HCT116 (cell line): ENCODE results near the gene ZNF839. TPM values are rescaled to one million over a fixed set of nuclear protein-coding genes. Genes with fewer than 3 reads are reported as not detected.

Source experiments
- ATAC-seq: fragments of 200-7000 bp; cut with Tn5 transposase; 2 replicates; pipeline ENCODE4 v1.9.1; 2020; ENCODE audit warnings: mild to moderate bottlenecking, moderate library complexity
- BruUV-seq: library from RNA; stranded (reverse); fragments of 400-500 nt; replicated peaks from 2 replicates; lab custom pipeline; 2021; lab: Mats Ljungman, UMichigan
- CTCF ChIA-PET: fragments of 300-600 bp; sonication (Branson Sonifier 250); formaldehyde crosslinking; loops from one replicate; lab custom pipeline; 2021; ENCODE audit warnings: antibody characterized with exemption; lab: Charles Lee
- POLR2A ChIA-PET: fragments of 300-600, 350-600 bp; sonication (Branson Sonifier 250); formaldehyde crosslinking; loops from one replicate; lab custom pipeline; 2021; ENCODE audit warnings: antibody characterized with exemption; lab: Charles Lee
- RAD21 ChIA-PET, 2 experiments: fragments of 300-600 bp; sonication (Branson Sonifier 250); formaldehyde crosslinking; loops; one replicate each; lab custom pipeline; 2023; ENCODE audit warnings: low total read pairs in 2 of 2; ENCODE audit not compliant: uncharacterized antibody in 2 of 2, unreplicated experiment in 2 of 2, low non-redundant PET in 1 of 2; lab: Charles Lee
- DNase-seq: peaks from one replicate; pipeline ENCODE4 v3.0.0-alpha.2; 2010; ENCODE audit warnings: low read depth, low spot score
- H2AFZ ChIP-seq: fragments of 200-600 bp; shearing (Covaris generic), sonication (generic); 2 replicates; pipeline ENCODE4 v1.6.1; 2017; ENCODE audit warnings: low read depth, mixed run types, mixed read lengths, antibody characterized with exemption, low read length; ENCODE audit not compliant: poor library complexity, severe bottlenecking
- H3K27ac ChIP-seq: 2 replicates; pipeline ENCODE4 v1.5.1; 2012; ENCODE audit warnings: low read depth, low read length
- H3K27me3 ChIP-seq: fragments of 200-600 bp; sonication (generic); 2 replicates; pipeline ENCODE4 v1.6.1; 2016; ENCODE audit warnings: mixed run types, low read length, mixed read lengths; ENCODE audit not compliant: insufficient read depth
- H3K36me3 ChIP-seq, 2 experiments: fragments of 200-500 bp in 1 of 2; fragments of 200-600 bp in 1 of 2; sonication (Bioruptor generic) in 1 of 2; sonication (generic) in 1 of 2; 2 replicates each; pipeline versions ENCODE4 v1.5.1 to v1.6.1; 2014 to 2016; ENCODE audit warnings: low read length in 2 of 2, inconsistent platforms in 1 of 2, mixed read lengths in 1 of 2, mixed run types in 1 of 2; ENCODE audit not compliant: insufficient read depth in 2 of 2, control insufficient read depth in 1 of 2
- H3K4me1 ChIP-seq, 2 experiments: fragments of 200-600 bp in 1 of 2; sonication (generic) in 1 of 2; 2 replicates each; pipeline versions ENCODE4 v1.5.1 to v1.6.1; 2012 to 2017; ENCODE audit warnings: low read length in 2 of 2, inconsistent platforms in 1 of 2, mild to moderate bottlenecking in 1 of 2, mixed read lengths in 1 of 2, mixed run types in 1 of 2, moderate library complexity in 1 of 2; ENCODE audit not compliant: insufficient read depth in 2 of 2, control insufficient read depth in 1 of 2
- H3K4me2 ChIP-seq: fragments of 200-600 bp; sonication (generic); 2 replicates; pipeline ENCODE4 v1.6.1; 2017; ENCODE audit warnings: mixed run types, low read length, mixed read lengths
- H3K4me3 ChIP-seq, 2 experiments: fragments of 200-600 bp in 1 of 2; sonication (generic) in 1 of 2; replicated peaks in 1 of 2; 2 replicates each; pipeline ENCODE4 v1.5.1; 2011 to 2016; ENCODE audit warnings: low read length in 2 of 2, control low read depth in 1 of 2, low read depth in 1 of 2, mild to moderate bottlenecking in 1 of 2, mixed read lengths in 1 of 2, mixed run types in 1 of 2
- H3K79me2 ChIP-seq: fragments of 200-600 bp; sonication (generic); 2 replicates; pipeline ENCODE4 v1.6.1; 2017; ENCODE audit warnings: mild to moderate bottlenecking, mixed run types, low read length, moderate library complexity, mixed read lengths; ENCODE audit not compliant: insufficient read depth
- H3K9ac ChIP-seq: fragments of 200-600 bp; sonication (generic); 2 replicates; pipeline ENCODE4 v1.6.1; 2016; ENCODE audit warnings: low read length, mixed read lengths
- H3K9me2 ChIP-seq: fragments of 200-600 bp; sonication (generic), shearing (Covaris generic); 2 replicates; pipeline ENCODE4 v1.6.1; 2017; ENCODE audit warnings: mixed run types, mild to moderate bottlenecking, moderate library complexity; ENCODE audit not compliant: insufficient read depth
- H3K9me3 ChIP-seq, 2 experiments: fragments of 200-500 bp in 1 of 2; fragments of 200-600 bp in 1 of 2; sonication (Bioruptor generic) in 1 of 2; sonication (generic) in 1 of 2; 2 replicates each; pipeline ENCODE4 v1.6.1; 2014 to 2017; ENCODE audit warnings: low read length in 2 of 2, mixed read lengths in 2 of 2, inconsistent platforms in 1 of 2, low read depth in 1 of 2, mild to moderate bottlenecking in 1 of 2, mixed run types in 1 of 2, moderate library complexity in 1 of 2; ENCODE audit not compliant: control insufficient read depth in 1 of 2, insufficient read depth in 1 of 2
- H4K20me1 ChIP-seq: fragments of 200-600 bp; sonication (generic), shearing (Covaris generic); 2 replicates; pipeline ENCODE4 v1.6.1; 2017; ENCODE audit warnings: mixed run types, mild to moderate bottlenecking, moderate library complexity; ENCODE audit not compliant: insufficient read depth
- EZH2 ChIP-seq: fragments of 200-600 bp; sonication (generic); IDR thresholded peaks from 2 replicates; pipeline ENCODE4 v1.6.1; 2017; ENCODE audit warnings: antibody characterized with exemption, mixed run types
- EZH2phosphoT487 ChIP-seq: fragments of 200-600 bp; IDR thresholded peaks from 2 replicates; pipeline ENCODE4 v1.6.1; 2018; ENCODE audit warnings: antibody characterized with exemption, borderline replicate concordance
- FOSL1 ChIP-seq: IDR thresholded peaks from 2 replicates; pipeline ENCODE4 v1.6.1; 2012; ENCODE audit warnings: low read depth
- JUND ChIP-seq: IDR thresholded peaks from 2 replicates; pipeline ENCODE4 v1.6.1; 2012
- TCF7L2 ChIP-seq: IDR thresholded peaks from 2 replicates; pipeline ENCODE4 v1.7.0; 2011; ENCODE audit warnings: borderline replicate concordance, inconsistent platforms; ENCODE audit not compliant: insufficient read depth, insufficient read length; ENCODE audit errors: extremely low read depth
- ZFX ChIP-seq: fragments of 450-650 bp; IDR thresholded peaks from 2 replicates; pipeline ENCODE4 v1.6.1; 2017
- ZNF274 ChIP-seq: fragments of 200-500 bp; sonication (Bioruptor generic); IDR thresholded peaks from 2 replicates; pipeline ENCODE4 v1.6.1; 2014; ENCODE audit warnings: mild to moderate bottlenecking, low read depth, low read length, inconsistent platforms
- intact Hi-C: fragments of 100-400 bp; cut with micrococcal nuclease; formaldehyde crosslinking; loops from 2 replicates; pipeline ENCODE4 v1.10.0; 2022
- total RNA-seq: library from RNA; stranded (reverse); gene quantifications from one replicate; pipeline ENCODE4 v1.2.1, GENCODE V29; 2021; ENCODE audit not compliant: unreplicated experiment

ZNF839 gene
- total RNA-seq, 1 experiment from 2014 or later = 17.7 TPM

- no peak for TF ChIP-seq JUND
- TF ChIP-seq ZFX = no peak
- TF ChIP-seq EZH2phosphoT487 = no peak
- no peak for TF ChIP-seq ZNF274
- no peak for TF ChIP-seq EZH2
- no peak for TF ChIP-seq TCF7L2
- intact Hi-C loops = no loop called here
- POLR2A ChIA-PET = no interaction called here
- no peaks in the 10 kb centered on the region for H4K20me1 ChIP-seq
- no peak overlapping the region for H3K4me3 ChIP-seq
- CTCF ChIA-PET = no interaction called here
- peaks cover under 1 to 7% of the 10 kb centered on the region in 2 experiments; a peak in 3 of 4 replicates for H3K4me1 ChIP-seq
- no peaks in the 10 kb centered on the region for H3K79me2 ChIP-seq
- no TSS peak for BruUV-seq
- H3K36me3 ChIP-seq = no peaks in the 10 kb centered on the region
- H3K4me2 ChIP-seq = no peak overlapping the region
- ATAC-seq (no peak), DNase-seq (no peak)
- RAD21 ChIA-PET = no interaction called here
- H3K9me3 ChIP-seq = no peaks in the 10 kb centered on the region
- no peak overlapping the region for H2AFZ ChIP-seq
- H3K9me2 ChIP-seq = no peaks in the 10 kb centered on the region
- no peak overlapping the region for H3K9ac ChIP-seq
- no peak overlapping the region for H3K27ac ChIP-seq
- H3K27me3 ChIP-seq = no peaks in the 10 kb centered on the region
These were observed 31.4 kb upstream of the ZNF839 start for GRCh38 chr14:102288139-102288538.

GRCh38 chr14:102292441-102292840 is 27.1 kb upstream of the ZNF839 start:
- H3K4me1 ChIP-seq = peaks cover 7 to 28% of the 10 kb centered on the region in 2 experiments; a peak in 3 of 4 replicates
- no peaks in the 10 kb centered on the region for H3K9me2 ChIP-seq
- no peak overlapping the region for H3K27ac ChIP-seq
- CTCF ChIA-PET = interaction anchor here (0.7 kb wide), 1 partner anchor 230 kb away, joined by 3 read pairs; no protein-coding TSS in a partner anchor
- no peak overlapping the region for H2AFZ ChIP-seq
- H3K9me3 ChIP-seq = no peaks in the 10 kb centered on the region
- no peak overlapping the region for H3K4me2 ChIP-seq
- no peaks in the 10 kb centered on the region for H3K79me2 ChIP-seq
- TF ChIP-seq FOSL1 = no peak
- intact Hi-C loops = no loop called here
- H3K36me3 ChIP-seq = no peaks in the 10 kb centered on the region
- no peak for ATAC-seq
- no peak overlapping the region for H3K4me3 ChIP-seq
- no peak overlapping the region for H3K9ac ChIP-seq
- H4K20me1 ChIP-seq = no peaks in the 10 kb centered on the region
- no peak for DNase-seq
- no TSS peak for BruUV-seq
- POLR2A ChIA-PET = no interaction called here
- RAD21 ChIA-PET = no interaction called here
- H3K27me3 ChIP-seq = no peaks in the 10 kb centered on the region
